Gastrocnemius medialis (tissue), 4 donors: ENCODE measurements around the gene CPLANE2. TPM values are rescaled to one million over a fixed set of nuclear protein-coding genes. Genes with fewer than 3 reads are reported as not detected.

Source experiments
- ATAC-seq, 2 donors: fragments of 150-250 bp; one replicate each; pipeline ENCODE4 v1.9.1; 2016
- DNase-seq, 2 donors: peaks; one replicate each; pipeline ENCODE4 v3.0.0-alpha.2; 2019
- H3K27ac ChIP-seq, 4 donors: fragments of 200-600 bp; sonication (generic); 1 replicate in 1 of 4; 2 replicates in 3 of 4; pipeline ENCODE4 v1.5.1; 2016 to 2018; ENCODE audit warnings: mild to moderate bottlenecking in 2 of 4, moderate library complexity in 1 of 4
- H3K27me3 ChIP-seq, 3 donors: fragments of 200-600 bp; sonication (generic) in 2 of 3; 1 replicate in 1 of 3; 2 replicates in 2 of 3; pipeline versions ENCODE4 v1.5.1 to v1.6.0; 2016 to 2019; ENCODE audit warnings: mild to moderate bottlenecking in 1 of 3, moderate library complexity in 1 of 3
- H3K36me3 ChIP-seq, 2 donors: fragments of 200-600 bp; sonication (generic) in 1 of 2; one replicate each; pipeline ENCODE4 v1.5.1; 2017 to 2018
- H3K4me1 ChIP-seq, 2 donors: fragments of 200-600 bp; sonication (generic) in 1 of 2; one replicate each; pipeline ENCODE4 v1.5.1; 2016 to 2017; ENCODE audit warnings: mild to moderate bottlenecking in 2 of 2
- H3K4me3 ChIP-seq, 4 donors: fragments of 200-600 bp; sonication (generic) in 3 of 4; 1 replicate in 1 of 4; 2 replicates in 3 of 4; pipeline ENCODE4 v1.5.1; 2016 to 2019; ENCODE audit warnings: mild to moderate bottlenecking in 2 of 4
- H3K9me3 ChIP-seq, 3 donors: fragments of 200-600 bp; sonication (generic) in 2 of 3; 1 replicate in 1 of 3; 2 replicates in 2 of 3; pipeline ENCODE4 v1.5.1; 2016 to 2019
- CTCF ChIP-seq, 5 experiments: fragments of 450-650 bp in 3 of 5; fragments of 200-600 bp in 2 of 5; sonication (generic) in 2 of 5; IDR thresholded peaks in 4 of 5; conservative IDR thresholded peaks in 1 of 5; 1 replicate in 4 of 5; 2 replicates in 1 of 5; pipeline ENCODE4 v1.5.1; 2016 to 2019; ENCODE audit warnings: antibody characterized with exemption in 5 of 5, mild to moderate bottlenecking in 3 of 5, moderate library complexity in 3 of 5
- POLR2A ChIP-seq, 2 donors: fragments of 450-650 bp; IDR thresholded peaks; one replicate each; pipeline ENCODE4 v1.6.1; 2017; ENCODE audit warnings: antibody characterized with exemption in 2 of 2, mild to moderate bottlenecking in 2 of 2, moderate library complexity in 2 of 2
- in situ Hi-C, 4 donors: fragments of 200-750 bp; cut with MboI; loops; one replicate each; pipeline versions ENCODE4 v1.15.0 to v1.8.0; 2017; ENCODE audit warnings: low sequenced_read_pairs in 4 of 4
- intact Hi-C: fragments of 100-400 bp; cut with DNase I; formaldehyde crosslinking; loops from one replicate; pipeline ENCODE4 v1.15.1; 2023; ENCODE audit warnings: low total_unique reads
- total RNA-seq, 4 donors: library from RNA; depleted of rRNA; stranded (reverse); fragments of >200 nt; gene quantifications; one replicate each; pipeline versions ENCODE4 v1.1.0 to v1.2.3, GENCODE V29; 2016

CPLANE2 gene
- total RNA-seq, 4 donors from 2014 or later = 0.46 to 6.3 (median 3.1) TPM

GRCh38 chr1:16191916-16192546, 45.0 kb downstream of the CPLANE2 start:
- ATAC-seq (no peak), DNase-seq (no peak)
- TF ChIP-seq CTCF (IDR thresholded peaks at IDR 0.05 in 4 of 5, conservative IDR thresholded peaks at IDR 0.05 in 1 of 5) = no peak
- no peak for TF ChIP-seq POLR2A (IDR thresholded peaks at IDR 0.05)
- Histone ChIP-seq H3K27me3 (peaks cover 0 to 5% (median 4%) of the 10 kb centered on the region in 3 donors), H3K4me1 (no peaks in the 10 kb centered on the region), H3K9me3 (no peaks in the 10 kb centered on the region), H3K27ac (no peak overlapping the region), H3K36me3 (no peaks in the 10 kb centered on the region), H3K4me3 (no peak overlapping the region)
- in situ Hi-C loops = no loop called here
- intact Hi-C loops = no loop called here

GRCh38 chr1:16191309-16191708, 45.7 kb downstream of the CPLANE2 start:
- in situ Hi-C loops (no loop called here), intact Hi-C loops (no loop called here)
- ATAC-seq (no peak), DNase-seq (no peak)
- Histone ChIP-seq H3K4me1 (no peaks in the 10 kb centered on the region), H3K36me3 (no peaks in the 10 kb centered on the region), H3K4me3 (no peak overlapping the region), H3K9me3 (no peaks in the 10 kb centered on the region), H3K27ac (no peak overlapping the region), H3K27me3 (peaks cover 0 to 5% (median 4%) of the 10 kb centered on the region in 3 donors)
- no peak for TF ChIP-seq POLR2A (IDR thresholded peaks at IDR 0.05)
- no peak for TF ChIP-seq CTCF (IDR thresholded peaks at IDR 0.05 in 4 of 5, conservative IDR thresholded peaks at IDR 0.05 in 1 of 5)

GRCh38 chr1:16189921-16190621, 46.9 kb downstream of the CPLANE2 start:
- Histone ChIP-seq H3K4me3 (no peak overlapping the region), H3K9me3 (no peaks in the 10 kb centered on the region), H3K36me3 (no peaks in the 10 kb centered on the region), H3K4me1 (no peaks in the 10 kb centered on the region), H3K27ac (no peak overlapping the region), H3K27me3 (peaks cover 0 to 5% (median 4%) of the 10 kb centered on the region in 3 donors)
- DNase-seq (no peak), ATAC-seq (peak; percentile 16 to 31)
- TF ChIP-seq CTCF (IDR thresholded peaks at IDR 0.05 in 4 of 5, conservative IDR thresholded peaks at IDR 0.05 in 1 of 5) (no peak), POLR2A (IDR thresholded peaks at IDR 0.05) (no peak)
- in situ Hi-C loops = loop anchor here (5.0 to 10.0 kb wide), 3 partner anchors 108 to 115 kb away; partner anchors contain the start of gene FAM131C (in 1 of the 4)
- intact Hi-C loops = loop anchor here (5.0 kb wide), 2 partner anchors 52 to 172 kb away; no protein-coding TSS in a partner anchor

GRCh38 chr1:16189003-16189402, 48.0 kb downstream of the CPLANE2 start:
- peak; percentile 31 to 40 for ATAC-seq
- no peaks in the 10 kb centered on the region for H3K36me3 ChIP-seq
- intact Hi-C loops (loop anchor here (5.0 kb wide), 2 partner anchors 53 to 173 kb away; no protein-coding TSS in a partner anchor), in situ Hi-C loops (loop anchor here (5.0 to 10.0 kb wide), 3 partner anchors 107 to 114 kb away; partner anchors contain the start of gene FAM131C (in 1 of the 4))
- DNase-seq = no peak
- no peak for TF ChIP-seq POLR2A (IDR thresholded peaks at IDR 0.05)
- no peak for TF ChIP-seq CTCF (IDR thresholded peaks at IDR 0.05 in 4 of 5, conservative IDR thresholded peaks at IDR 0.05 in 1 of 5)
- H3K4me3 ChIP-seq = no peak overlapping the region
- H3K27ac ChIP-seq = no peak overlapping the region
- no peaks in the 10 kb centered on the region for H3K9me3 ChIP-seq
- peaks cover 0 to 5% (median 4%) of the 10 kb centered on the region in 3 donors for H3K27me3 ChIP-seq
- H3K4me1 ChIP-seq = no peaks in the 10 kb centered on the region
